T-cell (primary cell): ENCODE measurements around the gene PTPRT. TPM values are rescaled to one million over a fixed set of nuclear protein-coding genes. Genes with fewer than 3 reads are reported as not detected.

Experiments used
- ATAC-seq, 4 experiments: fragments of 200-7000 bp in 3 of 4; fragments of 150-1000 bp in 1 of 4; cut with Tn5 transposase; replicated peaks in 1 of 4; 1 replicate in 3 of 4; 2 replicates in 1 of 4; pipeline ENCODE4 v1.10.0; 2021; ENCODE audit warnings: moderate library complexity in 3 of 4, mild to moderate bottlenecking in 2 of 4, moderate number of reproducible peaks in 1 of 4
- CTCF ChIA-PET, 2 donors: fragments of 300-600 bp; sonication (Branson Sonifier 250); formaldehyde crosslinking; loops; one replicate each; lab custom pipeline; 2022; ENCODE audit warnings: antibody characterized with exemption in 2 of 2; lab: Charles Lee
- POLR2A ChIA-PET, 2 donors: fragments of 300-600 bp; sonication (Branson Sonifier 250); formaldehyde crosslinking; loops; one replicate each; lab custom pipeline; 2022; ENCODE audit warnings: antibody characterized with exemption in 2 of 2; lab: Charles Lee
- DNase-seq, 35 experiments: peaks; one replicate each; pipeline versions ENCODE4 v3.0.0 to v3.0.0-alpha.2; 2013 to 2023
- H3K27ac ChIP-seq: one replicate; pipeline ENCODE4 v1.5.1; 2013; ENCODE audit warnings: low read length
- H3K27me3 ChIP-seq, 2 experiments: replicated peaks in 1 of 2; 1 replicate in 1 of 2; 2 replicates in 1 of 2; pipeline versions ENCODE4 v1.6.1 to v1.7.0; 2013; ENCODE audit warnings: low read length in 1 of 2, mixed read lengths in 1 of 2; ENCODE audit not compliant: control insufficient read depth in 2 of 2, insufficient read depth in 2 of 2; ENCODE audit errors: extremely low read depth in 1 of 2
- H3K36me3 ChIP-seq, 2 donors: 1 replicate in 1 of 2; 2 replicates in 1 of 2; pipeline versions ENCODE4 v1.6.1 to v1.7.0; 2013; ENCODE audit warnings: low read length in 1 of 2; ENCODE audit not compliant: control insufficient read depth in 2 of 2, insufficient read depth in 1 of 2; ENCODE audit errors: extremely low read depth in 1 of 2
- H3K4me1 ChIP-seq, 2 experiments: 1 replicate in 1 of 2; 2 replicates in 1 of 2; pipeline versions ENCODE4 v1.6.1 to v1.7.0; 2013; ENCODE audit warnings: low read length in 2 of 2, mixed read lengths in 1 of 2; ENCODE audit not compliant: insufficient read depth in 2 of 2, control insufficient read depth in 1 of 2; ENCODE audit errors: extremely low read depth in 1 of 2
- H3K4me3 ChIP-seq, 2 donors: 1 replicate in 1 of 2; 2 replicates in 1 of 2; pipeline versions ENCODE4 v1.5.1 to v1.7.0; 2013; ENCODE audit warnings: mild to moderate bottlenecking in 2 of 2, low read length in 1 of 2, moderate library complexity in 1 of 2; ENCODE audit not compliant: control insufficient read depth in 1 of 2; ENCODE audit errors: extremely low read depth in 1 of 2
- H3K9me3 ChIP-seq: 2 replicates; pipeline ENCODE4 v1.7.0; 2013
- H3K27ac Mint-ChIP-seq, 2 donors: one replicate each; pipeline ENCODE4 v1.8.0; 2020 to 2021; ENCODE audit warnings: mild to moderate bottlenecking in 2 of 2, mixed read lengths in 2 of 2
- H3K27me3 Mint-ChIP-seq, 2 donors: one replicate each; pipeline ENCODE4 v1.8.0; 2021 to 2022; ENCODE audit warnings: mixed read lengths in 2 of 2
- H3K36me3 Mint-ChIP-seq: one replicate; pipeline ENCODE4 v1.8.0; 2021; ENCODE audit warnings: mixed read lengths
- H3K4me1 Mint-ChIP-seq, 3 donors: one replicate each; pipeline ENCODE4 v1.8.0; 2020 to 2022; ENCODE audit warnings: mixed read lengths in 3 of 3, mild to moderate bottlenecking in 1 of 3
- H3K4me3 Mint-ChIP-seq, 3 donors: one replicate each; pipeline ENCODE4 v1.8.0; 2020 to 2022; ENCODE audit warnings: mild to moderate bottlenecking in 3 of 3, mixed read lengths in 3 of 3, moderate library complexity in 3 of 3
- H3K9me3 Mint-ChIP-seq, 3 donors: one replicate each; pipeline ENCODE4 v1.8.0; 2020 to 2022; ENCODE audit warnings: mixed read lengths in 3 of 3
- WGBS: methylation state at CpG from one replicate; pipeline ENCODE4 v1.1.5; 2013; ENCODE audit warnings: missing lambda C conversion rate; ENCODE audit not compliant: insufficient coverage; 5-methylcytosine and 5-hydroxymethylcytosine counted together
- total RNA-seq, 35 experiments: library from RNA in 6 of 35; stranded (reverse) in 6 of 35; fragments of 120-200 nt in 1 of 35; gene quantifications; one replicate each; pipeline versions ENCODE4 v1.2.1 to v1.2.4 and lab custom pipeline; 2013 to 2026

Gene PTPRT
- total RNA-seq, 5 donors from 2014 or later (not counting 1 experiment from before 2014, with no cell fraction given): not detected

DNA sequence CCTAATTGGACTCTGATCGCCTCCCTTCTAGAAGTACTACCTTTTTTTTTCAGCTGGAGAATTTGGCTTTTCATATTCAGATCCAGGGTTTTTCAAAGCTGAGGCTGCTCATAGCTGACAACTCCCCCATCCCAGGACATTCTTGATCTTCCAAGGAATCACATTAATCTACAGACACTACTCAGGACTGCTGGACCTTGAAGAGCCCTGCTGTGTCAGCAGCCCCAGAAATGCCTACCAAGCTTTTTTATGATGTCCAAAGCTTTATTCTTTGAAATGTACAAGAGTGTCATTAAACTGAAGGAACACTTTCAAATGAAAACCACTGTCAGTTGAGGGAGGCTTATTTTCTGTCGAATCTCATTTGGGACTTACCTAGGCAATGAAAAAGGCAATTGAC, 704.1 kb downstream of the PTPRT start:
- WGBS: 64% methylated on average over 2 of the region's 2 CpGs
- H3K27ac Mint-ChIP-seq: no peak overlapping the region

DNA sequence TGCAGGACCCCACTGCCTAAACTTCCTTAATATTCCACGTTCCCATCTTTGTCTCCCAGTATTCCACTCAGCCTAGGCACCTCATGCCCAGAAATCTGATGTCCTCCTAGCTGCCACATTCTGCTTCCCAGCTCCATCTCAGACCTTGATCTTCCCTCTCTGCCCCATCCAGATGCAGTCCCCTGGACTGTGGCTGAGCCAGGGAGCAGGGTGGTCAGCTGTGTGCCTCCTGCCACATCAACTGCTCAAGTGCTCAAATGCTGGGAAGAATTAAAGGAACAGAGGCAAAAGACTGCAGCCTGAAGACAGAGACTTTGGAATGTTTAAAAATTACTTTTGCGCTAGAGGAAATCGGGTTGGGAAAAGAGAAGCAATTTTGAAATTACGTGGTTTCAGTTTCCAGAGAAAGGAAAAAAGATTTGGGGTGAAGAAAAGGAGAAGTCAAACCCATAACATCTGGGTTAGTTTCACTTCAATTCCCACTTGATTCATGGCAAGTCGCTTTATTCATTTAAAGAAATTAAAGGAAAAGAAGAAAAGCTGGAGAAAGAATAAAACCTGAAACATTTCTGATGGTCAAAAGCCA, 704.8 kb downstream of the PTPRT start:
- Histone ChIP-seq H3K9me3 (no peaks in the 10 kb centered on the region), H3K36me3 (no peaks in the 10 kb centered on the region), H3K27me3 (no peaks in the 10 kb centered on the region), H3K27ac (no peak overlapping the region), H3K4me3 (no peak overlapping the region), H3K4me1 (no peaks in the 10 kb centered on the region)
- Mint-ChIP-seq H3K4me3 (no peak overlapping the region), H3K36me3 (no peaks in the 10 kb centered on the region), H3K27me3 (no peaks in the 10 kb centered on the region), H3K27ac (no peak overlapping the region), H3K4me1 (no peaks in the 10 kb centered on the region), H3K9me3 (peaks cover 0 to 18% (median 0%) of the 10 kb centered on the region in 3 donors)
- DNase-seq (no peak), ATAC-seq (no peak)
- ChIA-PET CTCF (no interaction called here), POLR2A (no interaction called here)
- 27% methylated on average over 4 of the region's 5 CpGs for WGBS

More for the DNA sequence above, 704.1 kb downstream of the PTPRT start:
- Histone ChIP-seq H3K27ac (no peak overlapping the region), H3K4me1 (no peaks in the 10 kb centered on the region), H3K4me3 (no peak overlapping the region), H3K27me3 (no peaks in the 10 kb centered on the region), H3K9me3 (no peaks in the 10 kb centered on the region), H3K36me3 (no peaks in the 10 kb centered on the region)
- H3K36me3 Mint-ChIP-seq: no peaks in the 10 kb centered on the region
- H3K27me3 Mint-ChIP-seq: no peaks in the 10 kb centered on the region
- peaks cover 0 to 18% (median 0%) of the 10 kb centered on the region in 3 donors for H3K9me3 Mint-ChIP-seq
- H3K4me1 Mint-ChIP-seq: no peaks in the 10 kb centered on the region
- CTCF ChIA-PET: no interaction called here
- ATAC-seq: no peak
- no peak overlapping the region for H3K4me3 Mint-ChIP-seq
- POLR2A ChIA-PET: no interaction called here
- DNase-seq: no peak

DNA sequence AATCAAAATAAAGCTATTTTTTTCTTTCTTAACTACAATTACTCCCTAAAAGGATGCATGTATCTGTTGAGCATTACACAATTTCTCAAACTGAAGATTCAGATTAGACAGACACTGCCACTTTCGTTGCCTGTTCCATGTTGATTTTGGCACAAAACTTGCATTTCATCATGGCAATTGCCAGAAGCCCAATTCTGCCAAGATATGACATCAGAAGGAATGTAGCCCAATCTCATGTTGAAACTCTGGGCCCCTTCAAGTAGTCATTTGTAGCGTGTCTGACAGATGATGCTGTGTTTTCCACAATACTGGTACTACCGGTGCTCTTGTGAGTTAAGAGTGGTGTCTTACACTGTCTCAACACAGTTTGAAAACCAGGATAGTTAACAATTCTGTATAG, 705.4 kb downstream of the PTPRT start:
- H3K27ac ChIP-seq: no peak overlapping the region
- H3K27me3 ChIP-seq: no peaks in the 10 kb centered on the region
- ChIA-PET CTCF (no interaction called here), POLR2A (no interaction called here)
- DNase-seq (no peak), ATAC-seq (no peak)
- Mint-ChIP-seq H3K27me3 (no peaks in the 10 kb centered on the region), H3K36me3 (no peaks in the 10 kb centered on the region), H3K4me1 (no peaks in the 10 kb centered on the region), H3K27ac (no peak overlapping the region), H3K9me3 (peaks cover 0 to 15% (median 0%) of the 10 kb centered on the region in 3 donors), H3K4me3 (no peak overlapping the region)
- WGBS: 95% methylated on average over 2 of the region's 3 CpGs
- H3K4me1 ChIP-seq: no peaks in the 10 kb centered on the region
- no peaks in the 10 kb centered on the region for H3K9me3 ChIP-seq
- H3K4me3 ChIP-seq: no peak overlapping the region
- H3K36me3 ChIP-seq: no peaks in the 10 kb centered on the region

DNA sequence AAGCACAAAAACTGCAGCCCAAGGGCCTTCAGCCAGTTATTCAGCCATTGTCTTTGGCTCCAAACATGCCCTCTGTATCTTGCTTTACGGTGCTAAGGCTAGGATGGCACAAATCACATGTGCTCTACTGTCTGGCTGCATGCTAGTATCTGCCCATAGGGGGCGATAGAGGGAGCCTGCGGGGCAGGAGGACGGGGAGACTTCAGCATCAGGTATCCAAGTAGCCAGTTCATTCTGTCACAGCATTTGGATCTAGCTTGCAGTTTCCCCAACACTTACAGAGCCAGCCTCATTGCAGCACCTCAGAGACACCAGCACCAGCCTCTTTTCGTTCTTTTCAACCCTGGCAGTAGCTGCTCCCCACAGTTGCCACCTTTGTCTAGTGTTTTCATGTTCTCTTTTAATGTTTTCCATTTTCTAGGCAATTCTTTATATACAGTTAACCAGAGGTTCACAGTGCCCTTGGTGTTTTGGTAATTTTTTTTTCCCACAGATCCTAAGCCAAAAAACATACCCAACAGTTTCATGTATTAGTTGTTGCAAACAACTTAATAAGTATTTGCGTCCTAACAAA, 705.9 kb downstream of the PTPRT start:
- no peak overlapping the region for H3K27ac ChIP-seq

DNA sequence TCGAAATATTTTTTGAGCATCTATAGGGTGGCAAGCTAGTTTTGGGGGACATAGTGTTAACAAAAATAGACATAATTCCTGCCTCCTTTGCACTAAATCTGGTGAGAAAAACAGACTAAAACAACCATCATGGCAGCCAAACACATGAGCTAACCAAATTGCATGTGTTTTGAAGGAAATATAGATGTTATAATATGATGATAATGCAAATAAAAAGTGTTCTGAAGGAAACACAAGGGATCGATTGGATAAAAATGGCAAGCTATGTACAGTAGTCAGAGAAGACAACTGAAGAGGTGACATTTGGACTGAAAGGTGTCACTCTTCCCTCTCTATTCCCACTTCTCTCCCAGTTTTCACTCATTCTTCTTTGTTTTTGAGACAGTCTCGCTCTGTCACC, 706.9 kb downstream of the PTPRT start:
- POLR2A ChIA-PET: no interaction called here
- H3K36me3 Mint-ChIP-seq: no peaks in the 10 kb centered on the region
- Histone ChIP-seq H3K27me3 (no peaks in the 10 kb centered on the region), H3K4me1 (no peaks in the 10 kb centered on the region), H3K27ac (no peak overlapping the region), H3K36me3 (no peaks in the 10 kb centered on the region), H3K9me3 (no peaks in the 10 kb centered on the region), H3K4me3 (no peak overlapping the region)
- ATAC-seq: no peak
- CTCF ChIA-PET: no interaction called here
- WGBS: no CpG with 5 or more reads among the region's 3 CpGs
- peaks cover 1 to 3% of the 10 kb centered on the region in 2 donors for H3K27me3 Mint-ChIP-seq
- no peak overlapping the region for H3K4me3 Mint-ChIP-seq
- H3K27ac Mint-ChIP-seq: no peak overlapping the region
- DNase-seq: no peak
- no peaks in the 10 kb centered on the region for H3K4me1 Mint-ChIP-seq
- peaks cover 0 to 22% (median 0%) of the 10 kb centered on the region in 3 donors for H3K9me3 Mint-ChIP-seq

More for the DNA sequence above, 705.9 kb downstream of the PTPRT start:
- Mint-ChIP-seq H3K36me3 (no peaks in the 10 kb centered on the region), H3K9me3 (peaks cover 0 to 15% (median 0%) of the 10 kb centered on the region in 3 donors), H3K27ac (no peak overlapping the region), H3K4me1 (no peaks in the 10 kb centered on the region), H3K4me3 (no peak overlapping the region), H3K27me3 (no peaks in the 10 kb centered on the region)
- 21% methylated on average over 4 of the region's 6 CpGs for WGBS
- ChIA-PET CTCF (no interaction called here), POLR2A (no interaction called here)
- no peaks in the 10 kb centered on the region for H3K36me3 ChIP-seq
- H3K4me3 ChIP-seq: no peak overlapping the region
- no peaks in the 10 kb centered on the region for H3K27me3 ChIP-seq
- no peaks in the 10 kb centered on the region for H3K9me3 ChIP-seq
- DNase-seq: no peak
- no peaks in the 10 kb centered on the region for H3K4me1 ChIP-seq
- no peak for ATAC-seq

DNA sequence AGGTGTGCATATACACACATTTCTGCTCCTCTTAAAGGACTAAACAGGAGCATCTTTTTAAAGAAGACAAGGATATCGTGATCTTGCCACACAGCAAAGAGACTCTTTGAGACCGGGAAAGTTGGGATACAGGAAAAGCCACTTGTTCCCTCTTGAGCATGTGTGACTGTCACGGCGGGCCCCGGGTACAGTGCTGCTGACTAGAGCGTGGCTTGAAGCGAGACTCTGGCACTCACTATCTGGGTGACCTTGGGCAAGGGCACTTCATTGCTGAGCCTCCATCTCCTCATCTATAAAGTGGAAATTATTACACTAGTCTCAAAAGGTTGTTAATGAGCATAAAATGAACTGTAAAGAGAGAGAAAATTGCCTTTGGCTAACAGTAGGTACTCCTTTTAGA, 713.9 kb downstream of the PTPRT start:
- H3K4me1 Mint-ChIP-seq: no peaks in the 10 kb centered on the region
- Histone ChIP-seq H3K4me3 (no peak overlapping the region), H3K27me3 (peaks cover 0 to 4% of the 10 kb centered on the region in 2 experiments), H3K9me3 (no peaks in the 10 kb centered on the region), H3K36me3 (no peaks in the 10 kb centered on the region), H3K4me1 (no peaks in the 10 kb centered on the region), H3K27ac (no peak overlapping the region)
- H3K27ac Mint-ChIP-seq: no peak overlapping the region
- DNase-seq: no peak
- CTCF ChIA-PET: no interaction called here
- no peak for ATAC-seq
- POLR2A ChIA-PET: no interaction called here
- 83% methylated on average over 4 of the region's 7 CpGs for WGBS
- no peaks in the 10 kb centered on the region for H3K36me3 Mint-ChIP-seq
- H3K27me3 Mint-ChIP-seq: peaks cover 1 to 3% of the 10 kb centered on the region in 2 donors
- H3K9me3 Mint-ChIP-seq: peaks cover 0 to 11% (median 4%) of the 10 kb centered on the region in 3 donors
- H3K4me3 Mint-ChIP-seq: no peak overlapping the region
